ENCODE measurements around the gene GNB2. TPM values are rescaled to one million over a fixed set of nuclear protein-coding genes. Genes with fewer than 3 reads are reported as not detected.

The GNB2 gene
- total RNA-seq, 2 donors from 2014 or later, result 292 to 312 TPM

- H3K9ac ChIP-seq (ENCODE audit: low read depth in 2 of 2, low read length in 2 of 2), result no peak overlapping the region
- H3K4me3 ChIP-seq, result no peak overlapping the region
- H3K27me3 ChIP-seq, result no peaks in the 10 kb centered on the region
- H3K27ac ChIP-seq, result no peak overlapping the region
- no peaks in the 10 kb centered on the region for H3K4me1 ChIP-seq
- no peak for DNase-seq
- H3K36me3 ChIP-seq, result peaks cover 32% of the 10 kb centered on the region
- TF ChIP-seq CTCF (IDR thresholded peaks at IDR 0.05), result no peak
- no peaks in the 10 kb centered on the region for H3K9me3 ChIP-seq
- intact Hi-C loops (cut with DNase I), result loop anchor here (10.0 kb wide), 1 partner anchor 75 kb away; the partner anchor contains the start of gene PCOLCE
Observed at GRCh38 chr7:100679129-100679926, 5.8 kb downstream of the GNB2 start.

GRCh38 chr7:100679927-100680575 is 6.5 kb downstream of the GNB2 start:
- intact Hi-C loops (cut with DNase I), result loop anchor here (10.0 kb wide), 1 partner anchor 75 kb away; the partner anchor contains the start of gene PCOLCE
- Histone ChIP-seq H3K27ac (no peak overlapping the region), H3K27me3 (no peaks in the 10 kb centered on the region), H3K4me1 (no peaks in the 10 kb centered on the region), H3K9ac (ENCODE audit: low read depth in 2 of 2, low read length in 2 of 2) (no peak overlapping the region), H3K9me3 (no peaks in the 10 kb centered on the region), H3K36me3 (peaks cover 32% of the 10 kb centered on the region), H3K4me3 (no peak overlapping the region)
- no peak for DNase-seq
- TF ChIP-seq CTCF (IDR thresholded peaks at IDR 0.05), result no peak

- intact Hi-C loops (cut with DNase I), result no loop called here
Observed at GRCh38 chr7:100680576-100681271, 7.2 kb downstream of the GNB2 start.

GRCh38 chr7:100681491-100682227 is 8.1 kb downstream of the GNB2 start:
- peaks cover 32% of the 10 kb centered on the region for H3K36me3 ChIP-seq
- no peak overlapping the region for H3K9ac ChIP-seq (ENCODE audit: low read depth in 2 of 2, low read length in 2 of 2)
- H3K27ac ChIP-seq, result no peak overlapping the region
- H3K27me3 ChIP-seq, result no peaks in the 10 kb centered on the region
- no peak for DNase-seq
- H3K4me1 ChIP-seq, result no peaks in the 10 kb centered on the region
- intact Hi-C loops (cut with DNase I), result no loop called here
- no peak for TF ChIP-seq CTCF (IDR thresholded peaks at IDR 0.05)
- no peak overlapping the region for H3K4me3 ChIP-seq
- no peaks in the 10 kb centered on the region for H3K9me3 ChIP-seq

More at GRCh38 chr7:100680576-100681271, 7.2 kb downstream of the GNB2 start:
- no peak overlapping the region for H3K4me3 ChIP-seq
- no peak for TF ChIP-seq CTCF (IDR thresholded peaks at IDR 0.05)
- H3K36me3 ChIP-seq, result peaks cover 32% of the 10 kb centered on the region
- no peaks in the 10 kb centered on the region for H3K4me1 ChIP-seq
- no peaks in the 10 kb centered on the region for H3K27me3 ChIP-seq
- DNase-seq, result no peak
- H3K9me3 ChIP-seq, result no peaks in the 10 kb centered on the region
- H3K9ac ChIP-seq (ENCODE audit: low read depth in 2 of 2, low read length in 2 of 2), result no peak overlapping the region
- no peak overlapping the region for H3K27ac ChIP-seq

- H3K4me1 ChIP-seq, result no peaks in the 10 kb centered on the region
- intact Hi-C loops (cut with DNase I), result no loop called here
- peaks cover 33% of the 10 kb centered on the region for H3K36me3 ChIP-seq
- H3K9me3 ChIP-seq, result no peaks in the 10 kb centered on the region
- TF ChIP-seq CTCF (IDR thresholded peaks at IDR 0.05), result no peak
- no peaks in the 10 kb centered on the region for H3K27me3 ChIP-seq
- no peak overlapping the region for H3K4me3 ChIP-seq
- no peak overlapping the region for H3K27ac ChIP-seq
- H3K9ac ChIP-seq (ENCODE audit: low read depth in 2 of 2, low read length in 2 of 2), result no peak overlapping the region
- no peak for DNase-seq
Observed at GRCh38 chr7:100682228-100682741, 8.7 kb downstream of the GNB2 start.
